H1 (cell line): Measurements from ENCODE around the gene KIAA0319L. TPM values are rescaled to one million over a fixed set of nuclear protein-coding genes. Genes with fewer than 3 reads are reported as not detected.
A peak's percentile ranks its signal among the peaks of the same experiment; 100 is the strongest.

Experiments
- CTCF ChIA-PET: fragments of 300-600 bp; sonication (Branson Sonifier 250); formaldehyde crosslinking; loops from one replicate; lab custom pipeline; 2021; ENCODE audit not compliant: partially characterized antibody; lab: Charles Lee
- POLR2A ChIA-PET: fragments of 300-600 bp; sonication (Branson Sonifier 250); formaldehyde crosslinking; loops from one replicate; lab custom pipeline; 2021; ENCODE audit warnings: inconsistent platforms; ENCODE audit not compliant: partially characterized antibody; lab: Charles Lee
- DNase-seq, 2 experiments: peaks; one replicate each; pipeline versions ENCODE4 v3.0.0 to v3.0.0-alpha.2; 2010 to 2022; ENCODE audit warnings: low spot score in 2 of 2, low read depth in 1 of 2, mixed read lengths in 1 of 2
- FAIRE-seq: peaks from 2 replicates; lab custom pipeline; 2011; peaks lifted over from hg19 to GRCh38; lab: Jason Lieb, UNC
- H2AFZ ChIP-seq: 2 replicates; pipeline ENCODE4 v1.8.1; 2012; ENCODE audit warnings: low read length, inconsistent platforms
- H2AK5ac ChIP-seq: 2 replicates; pipeline ENCODE4 v1.6.1; 2013; ENCODE audit warnings: low read depth, low read length
- H2BK120ac ChIP-seq: replicated peaks from 2 replicates; pipeline ENCODE3; 2013; ENCODE audit warnings: low read depth, low read length, inconsistent platforms
- H2BK12ac ChIP-seq: 2 replicates; pipeline ENCODE4 v1.6.1; 2013; ENCODE audit warnings: low read depth, low read length
- H2BK15ac ChIP-seq: 2 replicates; pipeline ENCODE4 v1.6.1; 2013; ENCODE audit warnings: low read length
- H2BK20ac ChIP-seq: 2 replicates; pipeline ENCODE4 v1.6.1; 2013; ENCODE audit warnings: low read length
- H2BK5ac ChIP-seq: 2 replicates; pipeline ENCODE4 v1.6.1; 2013; ENCODE audit warnings: low read depth, low read length
- H3K14ac ChIP-seq: 2 replicates; pipeline ENCODE4 v1.6.1; 2013; ENCODE audit warnings: inconsistent platforms; ENCODE audit not compliant: insufficient read length
- H3K18ac ChIP-seq: 2 replicates; pipeline ENCODE4 v1.6.1; 2013; ENCODE audit warnings: low read length; ENCODE audit errors: extremely low read depth
- H3K23ac ChIP-seq: 2 replicates; pipeline ENCODE4 v1.6.1; 2013; ENCODE audit warnings: inconsistent platforms; ENCODE audit not compliant: insufficient read length
- H3K23me2 ChIP-seq: 2 replicates; pipeline ENCODE4 v1.6.1; 2013; ENCODE audit warnings: low read depth, low read length
- H3K27ac ChIP-seq: 2 replicates; pipeline ENCODE4 v1.6.1; 2011; ENCODE audit warnings: low read depth, low read length, inconsistent platforms
- H3K27me3 ChIP-seq, 4 experiments: replicated peaks in 1 of 4; 1 replicate in 1 of 4; 2 replicates in 3 of 4; pipeline versions ENCODE4 v1.6.1 to v1.8.1; 2011 to 2013; ENCODE audit warnings: low read length in 3 of 4, mild to moderate bottlenecking in 3 of 4, inconsistent platforms in 2 of 4, mixed read lengths in 2 of 4, moderate library complexity in 1 of 4; ENCODE audit not compliant: control insufficient read depth in 3 of 4, insufficient read depth in 3 of 4; ENCODE audit errors: extremely low read depth in 1 of 4
- H3K36me3 ChIP-seq, 4 experiments: 2 replicates each; pipeline versions ENCODE4 v1.6.1 to v1.8.1; 2011 to 2013; ENCODE audit warnings: mild to moderate bottlenecking in 4 of 4, low read length in 3 of 4, moderate library complexity in 2 of 4, control low read depth in 1 of 4, inconsistent platforms in 1 of 4; ENCODE audit not compliant: insufficient read depth in 4 of 4, control insufficient read depth in 2 of 4
- H3K4ac ChIP-seq: replicated peaks from 2 replicates; pipeline ENCODE3; 2013; ENCODE audit warnings: low read length, low read depth, mixed read lengths, inconsistent platforms; ENCODE audit not compliant: insufficient read length
- H3K4me1 ChIP-seq, 4 experiments: replicated peaks in 1 of 4; 1 replicate in 1 of 4; 2 replicates in 3 of 4; pipeline versions ENCODE4 v1.6.1 to v1.8.1; 2011 to 2013; ENCODE audit warnings: low read length in 3 of 4, inconsistent platforms in 2 of 4, mixed read lengths in 1 of 4; ENCODE audit not compliant: insufficient read depth in 4 of 4, control insufficient read depth in 3 of 4
- H3K4me2 ChIP-seq, 2 experiments: 2 replicates each; pipeline versions ENCODE4 v1.6.1 to v1.8.1; 2011 to 2013; ENCODE audit warnings: low read depth in 2 of 2, low read length in 2 of 2, control low read depth in 1 of 2, inconsistent platforms in 1 of 2, mild to moderate bottlenecking in 1 of 2; ENCODE audit not compliant: insufficient read depth in 1 of 2
- H3K4me3 ChIP-seq, 4 experiments: fragments of 200-600, 300-600 bp in 1 of 4; sonication (generic), shearing (Covaris generic), sonication (Bioruptor Twin) in 1 of 4; 2 replicates each; pipeline versions ENCODE4 v1.5.1 to v1.8.1; 2011 to 2016; ENCODE audit warnings: low read length in 4 of 4, low read depth in 3 of 4, control low read depth in 2 of 4, inconsistent platforms in 2 of 4, mild to moderate bottlenecking in 2 of 4, mixed read lengths in 1 of 4, moderate library complexity in 1 of 4; ENCODE audit not compliant: insufficient read depth in 2 of 4; ENCODE audit errors: extremely low read depth in 1 of 4
- H3K56ac ChIP-seq: replicated peaks from 2 replicates; pipeline ENCODE3; 2013; ENCODE audit warnings: low read depth, mild to moderate bottlenecking, mixed read lengths, low read length, inconsistent platforms; ENCODE audit not compliant: insufficient read length
- H3K79me1 ChIP-seq: 2 replicates; pipeline ENCODE4 v1.6.1; 2013; ENCODE audit warnings: low read depth, low read length, control low read depth
- H3K79me2 ChIP-seq, 2 experiments: 2 replicates each; pipeline versions ENCODE4 v1.6.1 to v1.8.1; 2012 to 2013; ENCODE audit warnings: low read length in 2 of 2, mild to moderate bottlenecking in 2 of 2, inconsistent platforms in 1 of 2; ENCODE audit not compliant: insufficient read depth in 2 of 2, control insufficient read depth in 1 of 2
- H3K9ac ChIP-seq, 4 experiments: replicated peaks in 1 of 4; 1 replicate in 1 of 4; 2 replicates in 3 of 4; pipeline versions ENCODE4 v1.6.1 to v1.8.1; 2011 to 2013; ENCODE audit warnings: low read depth in 3 of 4, low read length in 3 of 4, control low read depth in 2 of 4, mild to moderate bottlenecking in 2 of 4, moderate library complexity in 2 of 4, inconsistent platforms in 1 of 4; ENCODE audit errors: extremely low read depth in 1 of 4
- H3K9me3 ChIP-seq, 2 experiments: 2 replicates each; pipeline versions ENCODE4 v1.6.1 to v1.8.1; 2012 to 2013; ENCODE audit warnings: mild to moderate bottlenecking in 2 of 2, moderate library complexity in 2 of 2, control low read depth in 1 of 2, inconsistent platforms in 1 of 2, low read depth in 1 of 2, low read length in 1 of 2, mixed read lengths in 1 of 2; ENCODE audit not compliant: insufficient read depth in 2 of 2
- H4K20me1 ChIP-seq, 2 experiments: replicated peaks in 1 of 2; 2 replicates each; pipeline versions ENCODE3 to v1.8.1; 2011 to 2013; ENCODE audit warnings: inconsistent platforms in 2 of 2, low read length in 2 of 2, mild to moderate bottlenecking in 1 of 2; ENCODE audit not compliant: insufficient read depth in 2 of 2, control insufficient read depth in 1 of 2
- H4K5ac ChIP-seq: 2 replicates; pipeline ENCODE4 v1.6.1; 2013; ENCODE audit warnings: low read length, low read depth, mixed read lengths, inconsistent platforms; ENCODE audit not compliant: insufficient read length
- H4K8ac ChIP-seq: 2 replicates; pipeline ENCODE4 v1.8.0; 2013; ENCODE audit warnings: mild to moderate bottlenecking, moderate library complexity, low read length, inconsistent platforms; ENCODE audit not compliant: insufficient read depth; ENCODE audit errors: extremely low read depth
- H4K91ac ChIP-seq: replicated peaks from 2 replicates; pipeline ENCODE3; 2013; ENCODE audit warnings: low read length, mixed read lengths, inconsistent platforms; ENCODE audit not compliant: insufficient read length
- YY1 ChIP-seq: IDR thresholded peaks from 2 replicates; pipeline ENCODE4 v1.6.1; 2011; ENCODE audit warnings: low read depth, mild to moderate bottlenecking, low read length
- ZNF274 ChIP-seq: IDR thresholded peaks from 2 replicates; pipeline ENCODE4 v1.7.0; 2012; ENCODE audit warnings: low read length, borderline replicate concordance; ENCODE audit errors: extremely low read depth
- WGBS, 2 experiments: shearing (Covaris generic) in 1 of 2; methylation state at CpG; one replicate each; pipeline versions ENCODE4 v1.1.6 to v1.1.7; 2013 to 2015; ENCODE audit warnings: low lambda C conversion rate in 2 of 2, mixed read lengths in 2 of 2, inconsistent platforms in 1 of 2, low coverage in 1 of 2, missing lambda C conversion rate in 1 of 2; ENCODE audit not compliant: insufficient replicate concordance in 2 of 2, insufficient coverage in 1 of 2, insufficient read length in 1 of 2; ENCODE audit errors: extremely low coverage in 1 of 2, missing lambda C conversion rate in 1 of 2; 5-methylcytosine and 5-hydroxymethylcytosine counted together
- polyA plus RNA-seq, 7 experiments: library from polyadenylated mRNA; depleted of rRNA in 3 of 7; stranded (reverse) in 5 of 7; unstranded in 2 of 7; fragments of >200 nt in 5 of 7; fragments of 200-250 nt in 2 of 7; gene quantifications; 1 replicate in 5 of 7; 2 replicates in 1 of 7; 4 replicates in 1 of 7; pipeline versions ENCODE4 v1.2.1 to v1.2.3, GENCODE V29; 2011 to 2013; ENCODE audit warnings: missing spikeins in 2 of 7, mixed read lengths in 2 of 7
- total RNA-seq: library from RNA; stranded (reverse); fragmentation: NEBNext Ultra II Directional; extraction: Animal tissue kit (Norgen Biotek cat#: 25700); gene quantifications from 2 replicates; pipeline ENCODE4 v1.2.1, GENCODE V29; 2021

Gene KIAA0319L
- total and polyA plus RNA-seq, 2 of the 8 experiments (the other 6 are each of a cell fraction or from before 2014, with no cell fraction given) = 40.1 to 55.7 TPM

DNA sequence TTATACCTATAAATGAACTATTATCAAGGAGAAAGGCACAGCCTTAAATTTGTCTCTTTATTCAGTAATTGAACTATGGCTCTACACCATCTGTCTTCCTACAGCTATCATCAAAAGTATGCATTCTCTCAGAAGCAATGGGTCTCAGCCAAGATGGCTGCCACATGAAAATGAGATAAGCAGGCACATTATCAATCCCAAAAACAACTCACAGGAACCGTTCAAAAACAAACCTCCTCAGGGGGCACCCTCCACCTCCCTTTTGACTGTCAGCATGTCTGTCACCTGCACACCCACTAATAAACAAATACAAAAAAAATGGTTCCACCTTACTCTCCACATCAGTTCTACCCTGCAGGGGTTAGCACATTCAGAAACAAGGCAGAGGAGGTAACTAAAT lies 23.6 kb downstream of the KIAA0319L start:
- Histone ChIP-seq H3K4ac (no peak overlapping the region), H2AFZ (no peak overlapping the region), H3K79me1 (peaks cover 5% of the 10 kb centered on the region), H4K91ac (no peak overlapping the region), H3K4me2 (no peak overlapping the region), H4K20me1 (no peaks in the 10 kb centered on the region), H4K5ac (no peak overlapping the region), H3K23me2 (no peaks in the 10 kb centered on the region), H2BK5ac (no peak overlapping the region), H2BK12ac (no peak overlapping the region), H3K79me2 (peaks cover 0 to 60% of the 10 kb centered on the region in 2 experiments; a peak in 3 of 4 replicates), H2BK15ac (no peak overlapping the region), H2BK20ac (no peak overlapping the region), H3K9me3 (peaks cover 0 to 3% of the 10 kb centered on the region in 2 experiments; a peak in 1 of 4 replicates), H3K23ac (no peak overlapping the region), H3K56ac (no peak overlapping the region), H2BK120ac (no peak overlapping the region), H3K18ac (no peak overlapping the region), H3K14ac (no peak overlapping the region), H3K36me3 (peaks cover 4 to 11% (median 6%) of the 10 kb centered on the region in 4 experiments; a peak in 6 of 8 replicates), H2AK5ac (no peak overlapping the region), H4K8ac (no peak overlapping the region), H3K9ac (no peak overlapping the region), H3K27me3 (no peaks in the 10 kb centered on the region), H3K27ac (no peak overlapping the region), H3K4me1 (peaks cover 0 to 6% (median 4%) of the 10 kb centered on the region in 4 experiments; a peak in 5 of 7 replicates), H3K4me3 (no peak overlapping the region)
- POLR2A ChIA-PET = interaction anchor here (0.7 to 1.2 kb wide), 3 partner anchors 9 to 17 kb away, joined by 3 read pairs; no protein-coding TSS in a partner anchor
- CTCF ChIA-PET = interaction anchor here (1.0 to 1.8 kb wide), 4 partner anchors 10 to 82 kb away, joined by 3 to 10 read pairs (median 4); no protein-coding TSS in a partner anchor
- TF ChIP-seq ZNF274 (no peak), YY1 (peak; percentile 64; the same call in 1 of the 2 replicates)
- whole genome bisulfite sequencing, 2 experiments = 79% methylated on average over 1 of the region's 1 CpG; no CpG with 5 or more reads in 1 of the 2 experiments
- FAIRE-seq (no peak), DNase-seq (no peak)
